Breast epithelium (tissue), 4 donors: ENCODE data around the gene C1QTNF1. TPM values are rescaled to one million over a fixed set of nuclear protein-coding genes. Genes with fewer than 3 reads are reported as not detected.

ENCODE experiments used
- DNase-seq, 2 donors: peaks; one replicate each; pipeline ENCODE4 v3.0.0-alpha.2; 2019; ENCODE audit warnings: low spot score in 2 of 2
- H3K27ac ChIP-seq, 2 donors: fragments of 200-600 bp; sonication (generic) in 1 of 2; one replicate each; pipeline ENCODE4 v1.5.1; 2016 to 2019; ENCODE audit warnings: mild to moderate bottlenecking in 1 of 2
- H3K27me3 ChIP-seq, 2 donors: fragments of 200-600 bp; sonication (generic) in 1 of 2; one replicate each; pipeline versions ENCODE4 v1.5.1 to v1.6.0; 2017 to 2019; ENCODE audit warnings: control low read depth in 1 of 2, mild to moderate bottlenecking in 1 of 2
- H3K36me3 ChIP-seq: fragments of 200-600 bp; one replicate; pipeline ENCODE4 v1.5.1; 2019
- H3K4me1 ChIP-seq, 2 donors: fragments of 200-600 bp; sonication (generic); one replicate each; pipeline ENCODE4 v1.5.1; 2016 to 2019; ENCODE audit warnings: control low read depth in 1 of 2
- H3K4me3 ChIP-seq, 3 donors: fragments of 200-600 bp; sonication (generic); 1 replicate in 2 of 3; 2 replicates in 1 of 3; pipeline ENCODE4 v1.5.1; 2016 to 2019; ENCODE audit warnings: mild to moderate bottlenecking in 3 of 3, moderate library complexity in 2 of 3
- H3K9me3 ChIP-seq, 2 donors: fragments of 200-600 bp; sonication (generic) in 1 of 2; one replicate each; pipeline ENCODE4 v1.5.1; 2016 to 2019; ENCODE audit warnings: control low read depth in 1 of 2
- CTCF ChIP-seq, 3 donors: fragments of 450-650 bp; IDR thresholded peaks; one replicate each; pipeline ENCODE4 v1.5.1; 2016 to 2017; ENCODE audit warnings: antibody characterized with exemption in 3 of 3, mild to moderate bottlenecking in 3 of 3, moderate library complexity in 3 of 3
- POLR2A ChIP-seq: fragments of 450-650 bp; IDR thresholded peaks from one replicate; pipeline ENCODE4 v1.6.1; 2016; ENCODE audit warnings: antibody characterized with exemption, mild to moderate bottlenecking, moderate library complexity
- POLR2AphosphoS5 ChIP-seq, 3 donors: sonication (generic); formaldehyde crosslinking; IDR thresholded peaks; one replicate each; pipeline ENCODE4 v1.6.1; 2017; ENCODE audit warnings: antibody characterized with exemption in 3 of 3
- intact Hi-C: fragments of 100-400 bp; cut with DNase I; formaldehyde crosslinking; loops from one replicate; pipeline ENCODE4 v1.15.1; 2023; ENCODE audit warnings: low total_unique reads
- total RNA-seq, 3 donors: library from RNA; depleted of rRNA; stranded (reverse); fragments of >200 nt; gene quantifications; one replicate each; pipeline ENCODE4 v1.1.0, GENCODE V29; 2016

Gene C1QTNF1
- total RNA-seq, 3 donors from 2014 or later, result 54.0 to 326 (median 61.9) TPM

DNA sequence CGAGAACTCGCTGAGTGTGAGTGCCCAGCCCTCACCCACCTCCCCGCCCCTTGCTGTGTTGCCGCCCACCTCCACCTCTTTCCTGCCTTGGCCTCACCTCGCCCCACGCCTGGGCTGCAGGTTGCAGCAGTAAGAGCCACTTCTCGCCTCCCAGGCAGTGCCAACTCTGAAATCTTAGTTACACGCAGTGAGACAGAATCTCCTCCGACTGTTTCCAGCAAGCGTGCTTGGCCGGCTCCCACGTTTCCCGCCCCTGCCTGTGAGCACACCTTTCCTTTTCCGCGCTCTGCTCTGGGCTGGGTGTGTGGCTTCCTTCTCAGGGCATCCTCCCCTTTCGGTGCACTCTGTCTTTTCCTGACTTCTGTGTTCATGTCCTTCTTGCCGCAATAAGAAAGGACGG lies 56.4 kb downstream of the C1QTNF1 start:
- no peak for DNase-seq
- TF ChIP-seq POLR2A, result no peak
- no peaks in the 10 kb centered on the region for H3K36me3 ChIP-seq
- H3K27me3 ChIP-seq, result no peaks in the 10 kb centered on the region
- no peaks in the 10 kb centered on the region for H3K4me1 ChIP-seq
- no peak overlapping the region for H3K27ac ChIP-seq
- intact Hi-C loops, result no loop called here
- no peak overlapping the region for H3K4me3 ChIP-seq
- H3K9me3 ChIP-seq, result no peaks in the 10 kb centered on the region

DNA sequence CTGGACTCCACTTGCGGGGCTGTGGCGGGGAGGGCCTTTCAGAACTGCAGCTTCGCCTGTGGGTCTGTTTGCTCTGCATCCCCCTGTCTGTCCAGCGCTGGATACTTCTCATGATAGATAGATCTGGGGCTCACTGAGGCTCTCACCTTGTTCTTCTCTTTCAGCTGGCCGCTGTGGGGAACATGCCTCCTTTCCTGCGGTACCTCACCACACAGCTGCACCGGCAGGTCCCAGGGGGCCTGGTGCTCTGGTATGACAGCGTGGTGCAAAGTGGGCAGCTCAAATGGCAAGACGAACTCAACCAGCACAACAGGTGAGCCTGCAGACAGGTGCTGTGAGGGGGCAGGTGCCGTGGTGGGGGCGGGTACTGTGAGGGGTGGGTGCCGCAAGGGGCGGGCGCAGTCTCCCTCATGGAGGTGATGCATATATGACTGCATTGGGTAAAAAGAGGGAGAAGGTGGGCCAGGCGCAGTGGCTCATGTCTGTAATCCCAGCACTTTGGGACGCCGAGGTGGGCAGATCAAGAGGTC lies 56.9 kb downstream of the C1QTNF1 start:
- Histone ChIP-seq H3K9me3 (no peaks in the 10 kb centered on the region), H3K4me1 (no peaks in the 10 kb centered on the region), H3K27ac (no peak overlapping the region), H3K4me3 (no peak overlapping the region), H3K27me3 (no peaks in the 10 kb centered on the region), H3K36me3 (no peaks in the 10 kb centered on the region)
- no peak for DNase-seq
- TF ChIP-seq CTCF (IDR thresholded peaks at IDR 0.05), result no peak
- TF ChIP-seq POLR2AphosphoS5 (IDR thresholded peaks at IDR 0.05), result no peak
- no peak for TF ChIP-seq POLR2A
- intact Hi-C loops, result no loop called here

DNA sequence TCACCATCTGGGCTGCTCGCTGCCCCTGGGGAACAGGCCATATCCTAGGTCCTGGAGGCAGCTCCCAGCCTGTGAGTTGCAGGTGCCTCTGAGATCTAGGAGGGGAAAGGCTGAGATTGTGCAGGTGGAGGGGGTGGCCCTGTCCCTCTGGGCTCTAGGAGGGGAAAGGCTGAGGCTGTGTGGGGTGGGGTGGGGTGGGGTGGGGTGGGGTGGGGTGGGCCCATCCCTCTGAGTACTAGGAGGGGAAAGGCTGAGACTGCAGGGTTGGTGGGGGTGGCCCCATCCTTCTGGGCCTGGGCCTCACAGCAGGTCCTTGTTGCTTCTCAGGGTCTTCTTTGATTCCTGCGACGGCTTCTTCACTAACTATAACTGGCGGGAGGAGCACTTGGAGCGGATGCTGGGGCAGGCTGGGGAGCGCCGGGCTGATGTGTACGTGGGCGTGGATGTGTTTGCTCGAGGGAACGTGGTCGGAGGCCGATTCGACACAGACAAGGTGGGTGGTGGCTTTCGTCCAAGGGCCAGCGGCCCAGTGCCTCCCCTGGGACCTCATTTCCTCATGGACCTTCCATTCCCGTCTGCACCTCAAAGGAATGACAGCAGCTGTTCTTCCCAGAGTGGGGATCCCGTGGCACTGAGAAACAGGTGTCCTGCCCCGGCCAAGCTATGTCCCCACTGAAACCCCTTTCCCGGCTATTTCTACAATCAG lies 57.8 kb downstream of the C1QTNF1 start:
- Histone ChIP-seq H3K4me1 (no peaks in the 10 kb centered on the region), H3K36me3 (no peaks in the 10 kb centered on the region), H3K9me3 (no peaks in the 10 kb centered on the region), H3K4me3 (no peak overlapping the region), H3K27ac (no peak overlapping the region), H3K27me3 (no peaks in the 10 kb centered on the region)
- DNase-seq, result no peak
- intact Hi-C loops, result no loop called here
- no peak for TF ChIP-seq POLR2A
- TF ChIP-seq CTCF (IDR thresholded peaks at IDR 0.05), result no peak
- no peak for TF ChIP-seq POLR2AphosphoS5 (IDR thresholded peaks at IDR 0.05)

DNA sequence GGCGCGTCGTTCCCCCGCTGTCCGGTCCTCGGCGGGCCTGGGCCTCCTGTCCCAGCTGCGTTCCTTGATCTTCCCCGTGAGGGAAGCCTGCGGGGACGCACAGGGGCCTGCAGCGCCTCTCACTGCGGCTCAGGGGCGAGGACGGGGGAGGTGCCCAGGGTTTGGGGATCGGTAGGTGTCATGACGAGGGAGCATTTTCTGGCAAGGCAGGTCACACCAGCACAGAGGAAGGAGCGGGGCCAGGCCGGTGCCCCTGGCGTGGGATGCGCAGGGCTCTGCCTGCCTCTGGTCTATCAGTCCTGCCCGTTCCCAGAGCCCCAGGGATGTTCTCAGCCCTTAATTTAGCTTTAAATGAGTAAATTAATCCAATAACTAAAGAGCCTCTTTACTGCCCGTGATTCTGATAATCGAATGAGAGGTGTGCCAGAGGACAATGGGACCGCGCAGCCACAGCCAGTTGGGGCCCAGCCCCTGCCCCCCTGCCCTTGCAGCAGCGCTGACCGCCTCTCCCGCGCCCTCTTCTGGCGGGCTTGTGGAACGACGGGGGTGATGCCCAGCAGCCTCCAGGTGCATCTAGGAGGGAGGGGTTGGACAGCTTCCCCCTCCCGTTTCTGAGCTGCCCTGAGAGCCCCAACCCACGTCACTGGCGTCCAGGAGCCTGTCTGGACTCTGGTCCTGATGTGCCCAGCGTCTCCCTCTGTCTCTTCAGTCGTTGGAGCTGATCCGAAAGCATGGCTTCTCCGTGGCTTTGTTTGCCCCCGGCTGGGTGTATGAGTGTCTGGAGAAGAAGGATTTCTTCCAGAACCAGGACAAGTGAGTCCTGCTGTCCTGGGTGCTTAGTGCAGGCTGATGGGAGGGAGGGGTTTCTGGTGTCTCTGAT lies 58.6 kb downstream of the C1QTNF1 start:
- intact Hi-C loops, result no loop called here
- DNase-seq, result no peak
- Histone ChIP-seq H3K4me1 (no peaks in the 10 kb centered on the region), H3K4me3 (no peak overlapping the region), H3K27ac (no peak overlapping the region), H3K36me3 (no peaks in the 10 kb centered on the region), H3K9me3 (no peaks in the 10 kb centered on the region), H3K27me3 (no peaks in the 10 kb centered on the region)
- TF ChIP-seq POLR2A (no peak), CTCF (IDR thresholded peaks at IDR 0.05) (peak in 2 of 3 donors; percentile 46 to 68)

DNA sequence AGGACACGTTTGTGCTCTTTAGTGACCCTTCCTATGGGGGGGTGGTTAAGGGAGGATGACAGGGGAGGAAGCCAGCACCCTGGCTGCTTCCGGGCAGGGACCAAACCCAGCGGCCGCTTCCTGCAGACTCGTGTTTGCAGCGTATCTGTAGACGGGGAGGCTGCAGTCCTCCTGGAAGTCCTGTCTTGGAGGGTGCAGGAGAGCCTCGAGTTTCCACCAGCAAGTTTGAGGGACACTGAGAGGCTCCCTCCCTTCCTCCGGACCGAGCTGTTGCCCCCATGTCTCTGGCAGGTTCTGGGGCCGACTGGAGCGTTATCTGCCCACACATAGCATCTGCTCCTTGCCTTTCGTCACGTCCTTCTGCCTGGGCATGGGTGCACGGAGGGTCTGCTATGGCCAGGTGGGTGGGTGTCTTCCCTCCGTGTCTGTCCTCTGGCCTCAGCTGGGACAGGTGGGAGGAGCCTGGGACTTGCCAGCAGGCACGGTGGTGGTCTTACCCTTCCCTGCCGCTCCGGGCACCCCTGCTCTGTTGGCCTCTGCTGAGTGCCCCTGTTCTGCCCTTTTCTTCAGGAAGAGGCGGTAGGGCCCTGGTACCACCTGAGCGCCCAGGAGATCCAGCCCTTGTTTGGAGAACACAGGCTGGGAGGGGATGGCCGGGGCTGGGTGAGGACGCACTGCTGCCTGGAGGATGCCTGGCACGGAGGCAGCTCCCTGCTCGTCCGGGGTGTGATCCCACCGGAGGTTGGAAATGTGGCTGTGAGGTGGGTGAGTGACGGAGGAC lies 59.4 kb downstream of the C1QTNF1 start:
- DNase-seq, result no peak
- Histone ChIP-seq H3K4me1 (no peaks in the 10 kb centered on the region), H3K27me3 (no peaks in the 10 kb centered on the region), H3K36me3 (no peaks in the 10 kb centered on the region), H3K27ac (no peak overlapping the region), H3K9me3 (no peaks in the 10 kb centered on the region), H3K4me3 (no peak overlapping the region)
- TF ChIP-seq POLR2A (no peak), CTCF (IDR thresholded peaks at IDR 0.05) (no peak), POLR2AphosphoS5 (IDR thresholded peaks at IDR 0.05) (no peak)
- intact Hi-C loops, result no loop called here
